SK-N-SH (cell line): ENCODE measurements around the gene MAGEB6B.

Experiments
- EP300 ChIP-seq, 2 experiments: IDR thresholded peaks; 2 replicates each; pipeline versions ENCODE4 v1.4.0 to v1.6.1; 2012; ENCODE audit warnings: borderline replicate concordance in 1 of 2, low read depth in 1 of 2, low read length in 1 of 2
- GABPA ChIP-seq: IDR thresholded peaks from 2 replicates; pipeline ENCODE4 v1.4.0; 2012; ENCODE audit warnings: low read depth, mild to moderate bottlenecking
- RCOR1 ChIP-seq: fragments of 150-350 bp; IDR thresholded peaks from 2 replicates; pipeline ENCODE4 v1.6.1; 2017; ENCODE audit warnings: antibody characterized with exemption, low read length
- TCF12 ChIP-seq: IDR thresholded peaks from 2 replicates; pipeline ENCODE4 v1.4.0; 2012
- TF ChIP-seq, protein P1 (sequence below): fragments of 200-600 bp; sonication (generic); IDR thresholded peaks from 2 replicates; pipeline ENCODE4 v1.6.1; 2017; ENCODE audit warnings: antibody characterized with exemption, mild to moderate bottlenecking, moderate library complexity

DNA sequence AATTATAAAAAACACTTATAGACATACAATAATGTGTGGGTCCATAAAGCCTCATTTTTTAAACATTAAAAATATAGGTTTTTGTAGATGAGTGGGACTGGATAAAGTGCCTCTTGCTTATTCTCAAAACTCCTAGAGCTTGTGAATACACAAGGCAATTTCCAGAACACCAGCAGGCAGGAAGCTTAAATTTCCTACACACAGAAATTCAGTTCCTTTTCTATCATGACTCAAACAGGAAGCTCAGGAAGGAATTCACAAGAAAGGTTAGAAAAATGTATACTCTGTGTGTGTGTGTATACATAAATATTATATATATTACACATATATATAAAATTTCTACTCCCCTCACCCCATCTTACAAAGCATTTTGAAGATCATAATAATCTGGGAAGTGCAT is 43.2 kb downstream of the MAGEB6B start:
- TF ChIP-seq, protein P1, sequence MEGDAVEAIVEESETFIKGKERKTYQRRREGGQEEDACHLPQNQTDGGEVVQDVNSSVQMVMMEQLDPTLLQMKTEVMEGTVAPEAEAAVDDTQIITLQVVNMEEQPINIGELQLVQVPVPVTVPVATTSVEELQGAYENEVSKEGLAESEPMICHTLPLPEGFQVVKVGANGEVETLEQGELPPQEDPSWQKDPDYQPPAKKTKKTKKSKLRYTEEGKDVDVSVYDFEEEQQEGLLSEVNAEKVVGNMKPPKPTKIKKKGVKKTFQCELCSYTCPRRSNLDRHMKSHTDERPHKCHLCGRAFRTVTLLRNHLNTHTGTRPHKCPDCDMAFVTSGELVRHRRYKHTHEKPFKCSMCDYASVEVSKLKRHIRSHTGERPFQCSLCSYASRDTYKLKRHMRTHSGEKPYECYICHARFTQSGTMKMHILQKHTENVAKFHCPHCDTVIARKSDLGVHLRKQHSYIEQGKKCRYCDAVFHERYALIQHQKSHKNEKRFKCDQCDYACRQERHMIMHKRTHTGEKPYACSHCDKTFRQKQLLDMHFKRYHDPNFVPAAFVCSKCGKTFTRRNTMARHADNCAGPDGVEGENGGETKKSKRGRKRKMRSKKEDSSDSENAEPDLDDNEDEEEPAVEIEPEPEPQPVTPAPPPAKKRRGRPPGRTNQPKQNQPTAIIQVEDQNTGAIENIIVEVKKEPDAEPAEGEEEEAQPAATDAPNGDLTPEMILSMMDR: no peak
- no peak for TF ChIP-seq EP300 (IDR thresholded peaks at IDR 0.05; ENCODE audit: borderline replicate concordance in 1 of 2, low read depth in 1 of 2, low read length in 1 of 2)
- TF ChIP-seq GABPA: no peak
- TF ChIP-seq TCF12: no peak
- no peak for TF ChIP-seq RCOR1
